ENCODE measurements around the gene FAAH.
"Not testable (repeated sequence)": the region's sequence is repeated elsewhere in the genome, so short reads cannot be mapped to it uniquely, and the experiment has no call there.

FAAH gene

GRCh38 chr1:46394108-46394871 is at the start of gene FAAH:
Gene FAAH (plus strand): TSS chr1:46394317. CDS start chr1:46394349, 32 bp downstream.
- no peak for DNase-seq (ENCODE audit: low read depth)

- no peak for DNase-seq (ENCODE audit: low read depth)
Observed at GRCh38 chr1:46344481-46344880, 49.6 kb upstream of the FAAH start.

GRCh38 chr1:46345281-46345680 is 48.8 kb upstream of the FAAH start:
- no peak for DNase-seq (ENCODE audit: low read depth)

- DNase-seq (ENCODE audit: low read depth) = no peak
Observed at GRCh38 chr1:46352363-46352762, 41.8 kb upstream of the FAAH start.

- not testable (repeated sequence) for DNase-seq (ENCODE audit: low read depth)
Observed at GRCh38 chr1:46355920-46356319, 38.2 kb upstream of the FAAH start.

GRCh38 chr1:46362158-46362557 is 32.0 kb upstream of the FAAH start:
- no peak for DNase-seq (ENCODE audit: low read depth)

GRCh38 chr1:46363121-46363520 is 31.0 kb upstream of the FAAH start:
- no peak for DNase-seq (ENCODE audit: low read depth)

- DNase-seq (ENCODE audit: low read depth) = peak; percentile 60
Observed at GRCh38 chr1:46364612-46365011, 29.5 kb upstream of the FAAH start.

GRCh38 chr1:46365796-46366195 is 28.3 kb upstream of the FAAH start:
- not testable (repeated sequence) for DNase-seq (ENCODE audit: low read depth)

- no peak for DNase-seq (ENCODE audit: low read depth)
Observed at GRCh38 chr1:46367072-46367471, 27.0 kb upstream of the FAAH start.

- not testable (repeated sequence) for DNase-seq (ENCODE audit: low read depth)
Observed at GRCh38 chr1:46367701-46368100, 26.4 kb upstream of the FAAH start.

GRCh38 chr1:46368791-46369190 is 25.3 kb upstream of the FAAH start:
- DNase-seq (ENCODE audit: low read depth) = no peak

- DNase-seq (ENCODE audit: low read depth) = peak; percentile 22
Observed at GRCh38 chr1:46369542-46370213, 24.4 kb upstream of the FAAH start.

- DNase-seq (ENCODE audit: low read depth) = no peak
Observed at GRCh38 chr1:46370214-46370633, 23.9 kb upstream of the FAAH start.

GRCh38 chr1:46372431-46372830 is 21.7 kb upstream of the FAAH start:
- DNase-seq (ENCODE audit: low read depth) = no peak

GRCh38 chr1:46379996-46380395 is 14.1 kb upstream of the FAAH start:
- DNase-seq (ENCODE audit: low read depth) = no peak

GRCh38 chr1:46380508-46380907 is 13.6 kb upstream of the FAAH start:
- no peak for DNase-seq (ENCODE audit: low read depth)

GRCh38 chr1:46393510-46393909 is 607 bp upstream of the FAAH start:
- DNase-seq (ENCODE audit: low read depth) = no peak

- DNase-seq (ENCODE audit: low read depth) = no peak
Observed at GRCh38 chr1:46394872-46395465, 852 bp downstream of the FAAH start.

- no peak for DNase-seq (ENCODE audit: low read depth)
Observed at GRCh38 chr1:46396441-46397398, 2.6 kb downstream of the FAAH start.

GRCh38 chr1:46399307-46399706 is 5.2 kb downstream of the FAAH start:
- no peak for DNase-seq (ENCODE audit: low read depth)

GRCh38 chr1:46400421-46400820 is 6.3 kb downstream of the FAAH start:
- no peak for DNase-seq (ENCODE audit: low read depth)
